CD4-positive, alpha-beta T cell treated with Interleukin-15 for 4 hours (primary cell): ENCODE results near the gene GBGT1.
"Not testable (repeated sequence)": the region's sequence is repeated elsewhere in the genome, so short reads cannot be mapped to it uniquely, and the experiment has no call there.

Experiments
- DNase-seq: peaks from one replicate; pipeline ENCODE4 v3.0.0-alpha.2; 2020; ENCODE audit warnings: low spot score

The GBGT1 gene

GRCh38 chr9:133163504-133164172 is at the start of gene GBGT1:
Gene GBGT1 (minus strand): TSS chr9:133163914. CDS start chr9:133162412, 1,502 bp downstream.
- DNase-seq: peak; percentile 15

- DNase-seq: no peak
Observed at GRCh38 chr9:133210609-133211008, 46.9 kb upstream of the GBGT1 start.

GRCh38 chr9:133210202-133210532 is 46.5 kb upstream of the GBGT1 start:
- DNase-seq: no peak

- not testable (repeated sequence) for DNase-seq
Observed at GRCh38 chr9:133209327-133210201, 45.9 kb upstream of the GBGT1 start.

GRCh38 chr9:133208880-133209300 is 45.2 kb upstream of the GBGT1 start, which contains the start of gene OBP2B:
Gene OBP2B (minus strand): TSS chr9:133209250. CDS start chr9:133209199, 51 bp downstream.
- not testable (repeated sequence) for DNase-seq

- DNase-seq: not testable (repeated sequence)
Observed at GRCh38 chr9:133208171-133208879, 44.6 kb upstream of the GBGT1 start.

- DNase-seq: no peak
Observed at GRCh38 chr9:133207540-133208170, 43.9 kb upstream of the GBGT1 start.

- DNase-seq: no peak
Observed at GRCh38 chr9:133207021-133207531, 43.4 kb upstream of the GBGT1 start.

- DNase-seq: no peak
Observed at GRCh38 chr9:133205996-133206931, 42.5 kb upstream of the GBGT1 start.

GRCh38 chr9:133205481-133205887 is 41.8 kb upstream of the GBGT1 start:
- DNase-seq: not testable (repeated sequence)

GRCh38 chr9:133204993-133205336 is 41.3 kb upstream of the GBGT1 start:
- no peak for DNase-seq

- DNase-seq: no peak
Observed at GRCh38 chr9:133204335-133204992, 40.8 kb upstream of the GBGT1 start.

- DNase-seq: no peak
Observed at GRCh38 chr9:133203506-133204075, 39.9 kb upstream of the GBGT1 start.

- no peak for DNase-seq
Observed at GRCh38 chr9:133202688-133203453, 39.2 kb upstream of the GBGT1 start.

- no peak for DNase-seq
Observed at GRCh38 chr9:133202145-133202513, 38.4 kb upstream of the GBGT1 start.

- DNase-seq: no peak
Observed at GRCh38 chr9:133201424-133202144, 37.9 kb upstream of the GBGT1 start.

GRCh38 chr9:133200631-133201030 is 36.9 kb upstream of the GBGT1 start:
- no peak for DNase-seq

- peak; percentile 37 for DNase-seq
Observed at GRCh38 chr9:133199648-133200321, 36.1 kb upstream of the GBGT1 start.
